BE2C (cell line): ENCODE measurements around the gene HMX1.

Experiments used
- DNase-seq: peaks from one replicate; pipeline ENCODE4 v3.0.0-alpha.2; 2020
- H3K27me3 ChIP-seq: fragments of 250-450 bp; sonication (Bioruptor Pico); 2 replicates; pipeline ENCODE4 v1.5.1; 2020; ENCODE audit warnings: mild to moderate bottlenecking
- H3K36me3 ChIP-seq: fragments of 250-450 bp; sonication (Bioruptor Pico); 2 replicates; pipeline ENCODE4 v1.5.1; 2020; ENCODE audit warnings: mild to moderate bottlenecking
- H3K4me1 ChIP-seq: fragments of 250-450 bp; sonication (Bioruptor Pico); 2 replicates; pipeline ENCODE4 v1.5.1; 2020
- H3K4me3 ChIP-seq: 2 replicates; pipeline ENCODE4 v1.5.1; 2011; ENCODE audit warnings: low read depth, low read length
- H3K9me3 ChIP-seq: fragments of 250-450 bp; sonication (Bioruptor Pico); 2 replicates; pipeline ENCODE4 v1.5.1; 2020
- CTCF ChIP-seq: IDR thresholded peaks from 2 replicates; pipeline ENCODE4 v1.5.1; 2012; ENCODE audit warnings: mild to moderate bottlenecking, low read depth, low read length

HMX1 gene

GRCh38 chr4:8869002-8869897, 2.4 kb downstream of the HMX1 start:
- H3K36me3 ChIP-seq, result peaks cover 21% of the 10 kb centered on the region
- no peak for TF ChIP-seq CTCF
- no peaks in the 10 kb centered on the region for H3K27me3 ChIP-seq
- no peak for DNase-seq
- H3K9me3 ChIP-seq, result no peaks in the 10 kb centered on the region
- peak overlapping the region; percentile 76 for H3K4me3 ChIP-seq
- H3K4me1 ChIP-seq, result peaks cover 3% of the 10 kb centered on the region; the same call in 1 of the 2 replicates

DNA sequence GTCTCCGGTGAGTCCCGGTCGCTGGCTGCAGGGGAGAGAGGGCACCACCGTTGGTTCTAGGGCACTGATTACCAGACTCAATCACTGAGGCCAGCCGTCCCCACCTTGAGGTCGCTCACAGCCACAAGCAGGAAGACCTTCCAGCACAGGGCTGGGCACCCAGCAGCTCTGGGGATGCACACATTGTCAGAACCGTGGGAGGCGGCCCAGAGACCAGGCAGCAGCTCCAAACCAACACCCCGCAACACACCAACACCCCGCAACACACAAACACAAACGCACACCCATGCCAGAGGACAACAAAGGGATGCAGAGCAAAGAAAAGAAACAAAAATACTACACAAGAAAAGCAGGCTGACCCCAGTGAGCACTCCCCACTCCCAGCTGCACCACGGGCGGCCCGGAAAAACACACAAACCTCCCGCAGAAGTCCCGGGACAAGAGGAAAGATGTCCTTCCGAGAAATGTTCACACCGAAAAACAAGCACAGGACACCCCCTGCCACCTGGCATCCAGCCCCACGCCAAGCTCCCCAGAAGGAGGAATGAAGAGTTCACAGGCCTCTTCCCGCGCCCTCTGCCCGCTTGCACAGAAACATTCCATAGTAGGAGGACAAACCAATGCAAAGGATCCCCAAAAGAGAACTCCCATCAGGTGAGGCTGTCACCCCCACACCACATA, 3.2 kb downstream of the HMX1 start:
- no peaks in the 10 kb centered on the region for H3K27me3 ChIP-seq
- no peak for TF ChIP-seq CTCF

GRCh38 chr4:8867624-8868320, 3.9 kb downstream of the HMX1 start:
- no peaks in the 10 kb centered on the region for H3K9me3 ChIP-seq
- H3K4me1 ChIP-seq, result peaks cover 9% of the 10 kb centered on the region; the same call in 1 of the 2 replicates
- no peaks in the 10 kb centered on the region for H3K27me3 ChIP-seq
- peaks cover 21% of the 10 kb centered on the region for H3K36me3 ChIP-seq
- TF ChIP-seq CTCF, result no peak
- H3K4me3 ChIP-seq, result no peak overlapping the region
- DNase-seq, result no peak

More for the DNA sequence above, 3.2 kb downstream of the HMX1 start:
- DNase-seq, result no peak
- H3K9me3 ChIP-seq, result no peaks in the 10 kb centered on the region
- H3K36me3 ChIP-seq, result peaks cover 21% of the 10 kb centered on the region
- peaks cover 5% of the 10 kb centered on the region; the same call in 1 of the 2 replicates for H3K4me1 ChIP-seq
- H3K4me3 ChIP-seq, result no peak overlapping the region

DNA sequence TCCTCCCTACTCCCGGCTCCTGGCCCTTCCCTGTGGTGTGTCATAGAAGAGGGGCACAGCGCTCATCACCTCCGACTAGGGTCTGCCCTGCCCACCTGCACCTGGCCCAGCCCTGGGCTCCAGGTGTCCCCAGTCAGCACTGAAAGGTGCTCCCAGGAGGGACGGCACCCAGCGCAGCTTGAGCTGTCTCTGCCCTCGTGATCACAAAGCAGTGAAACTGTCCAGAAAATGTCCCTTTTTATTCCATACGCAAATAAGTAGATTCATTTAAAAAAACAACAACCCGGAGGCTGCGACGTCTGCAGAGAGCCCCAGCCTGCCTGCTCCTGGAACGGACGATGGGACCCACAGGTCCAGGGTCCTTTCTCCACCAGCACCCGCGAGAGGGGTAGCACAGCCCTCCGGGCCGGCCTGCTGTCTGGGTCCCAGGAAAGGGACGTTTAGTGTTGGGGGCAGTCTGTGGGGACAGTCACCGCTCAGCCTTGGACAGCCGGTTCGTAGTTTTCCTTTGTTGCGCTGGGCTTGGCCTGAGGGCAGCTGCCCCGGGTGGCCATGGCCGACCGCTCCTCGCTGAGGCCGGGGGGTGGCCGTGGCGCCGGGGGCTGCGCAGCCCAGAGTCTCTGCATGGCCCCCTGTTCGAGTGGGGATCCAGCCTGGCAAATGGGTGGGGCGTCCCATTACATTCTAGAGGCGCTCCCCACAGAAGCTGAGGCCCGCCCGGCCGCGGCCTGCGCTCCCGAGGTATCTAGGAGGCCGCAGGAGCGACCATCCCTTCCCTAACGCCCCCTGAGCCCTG, 4.6 kb downstream of the HMX1 start:
- Histone ChIP-seq H3K4me1 (peaks cover 6% of the 10 kb centered on the region; the same call in 1 of the 2 replicates), H3K36me3 (peaks cover 21% of the 10 kb centered on the region), H3K27me3 (no peaks in the 10 kb centered on the region), H3K9me3 (no peaks in the 10 kb centered on the region), H3K4me3 (no peak overlapping the region)
- DNase-seq, result no peak
- no peak for TF ChIP-seq CTCF

GRCh38 chr4:8866421-8866820, 5.2 kb downstream of the HMX1 start:
- TF ChIP-seq CTCF, result no peak
- Histone ChIP-seq H3K9me3 (no peaks in the 10 kb centered on the region), H3K36me3 (peaks cover 21% of the 10 kb centered on the region), H3K27me3 (no peaks in the 10 kb centered on the region), H3K4me1 (peaks cover 6% of the 10 kb centered on the region; the same call in 1 of the 2 replicates), H3K4me3 (no peak overlapping the region)
- DNase-seq, result no peak
